Gastrocnemius medialis (tissue), 4 donors: ENCODE results near the gene DNAJC17.

ENCODE experiments used
- POLR2A ChIP-seq, 2 donors: fragments of 450-650 bp; IDR thresholded peaks; one replicate each; pipeline ENCODE4 v1.6.1; 2017; ENCODE audit warnings: antibody characterized with exemption in 2 of 2, mild to moderate bottlenecking in 2 of 2, moderate library complexity in 2 of 2
- TF ChIP-seq, protein P1 (sequence below), 5 experiments: fragments of 450-650 bp in 3 of 5; fragments of 200-600 bp in 2 of 5; sonication (generic) in 2 of 5; IDR thresholded peaks in 4 of 5; conservative IDR thresholded peaks in 1 of 5; 1 replicate in 4 of 5; 2 replicates in 1 of 5; pipeline ENCODE4 v1.5.1; 2016 to 2019; ENCODE audit warnings: antibody characterized with exemption in 5 of 5, mild to moderate bottlenecking in 3 of 5, moderate library complexity in 3 of 5

DNA sequence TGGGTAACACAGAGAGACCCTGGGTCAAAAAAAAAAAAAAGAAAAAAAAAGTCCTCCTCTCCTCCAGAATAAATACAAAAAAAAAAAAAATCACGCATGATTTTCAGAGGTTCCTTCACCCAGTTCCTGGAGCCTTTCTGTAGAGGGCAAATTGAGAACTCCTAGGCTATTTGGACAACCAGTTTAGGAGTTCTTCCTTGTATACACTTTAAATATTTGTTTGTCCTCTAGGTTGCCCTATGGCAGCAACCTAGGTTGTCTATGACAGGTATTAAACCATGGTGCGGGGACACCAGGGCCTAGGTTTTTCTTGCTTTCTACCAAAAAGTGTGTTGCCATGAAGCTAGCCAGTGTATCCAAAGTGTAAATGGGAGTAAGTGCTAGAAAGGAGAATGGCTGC, 4.2 kb downstream of the DNAJC17 start:
- no peak for TF ChIP-seq POLR2A (IDR thresholded peaks at IDR 0.05)
- TF ChIP-seq, protein P1, sequence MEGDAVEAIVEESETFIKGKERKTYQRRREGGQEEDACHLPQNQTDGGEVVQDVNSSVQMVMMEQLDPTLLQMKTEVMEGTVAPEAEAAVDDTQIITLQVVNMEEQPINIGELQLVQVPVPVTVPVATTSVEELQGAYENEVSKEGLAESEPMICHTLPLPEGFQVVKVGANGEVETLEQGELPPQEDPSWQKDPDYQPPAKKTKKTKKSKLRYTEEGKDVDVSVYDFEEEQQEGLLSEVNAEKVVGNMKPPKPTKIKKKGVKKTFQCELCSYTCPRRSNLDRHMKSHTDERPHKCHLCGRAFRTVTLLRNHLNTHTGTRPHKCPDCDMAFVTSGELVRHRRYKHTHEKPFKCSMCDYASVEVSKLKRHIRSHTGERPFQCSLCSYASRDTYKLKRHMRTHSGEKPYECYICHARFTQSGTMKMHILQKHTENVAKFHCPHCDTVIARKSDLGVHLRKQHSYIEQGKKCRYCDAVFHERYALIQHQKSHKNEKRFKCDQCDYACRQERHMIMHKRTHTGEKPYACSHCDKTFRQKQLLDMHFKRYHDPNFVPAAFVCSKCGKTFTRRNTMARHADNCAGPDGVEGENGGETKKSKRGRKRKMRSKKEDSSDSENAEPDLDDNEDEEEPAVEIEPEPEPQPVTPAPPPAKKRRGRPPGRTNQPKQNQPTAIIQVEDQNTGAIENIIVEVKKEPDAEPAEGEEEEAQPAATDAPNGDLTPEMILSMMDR (IDR thresholded peaks at IDR 0.05 in 4 of 5, conservative IDR thresholded peaks at IDR 0.05 in 1 of 5), result no peak
